H9 (cell line): Measurements from ENCODE around the gene RNF130. TPM values are rescaled to one million over a fixed set of nuclear protein-coding genes. Genes with fewer than 3 reads are reported as not detected.

Experiments used
- DNase-seq: peaks from one replicate; pipeline ENCODE4 v3.0.0-alpha.2; 2017
- H2AFZ ChIP-seq: one replicate; pipeline ENCODE4 v1.6.1; 2013; ENCODE audit warnings: mild to moderate bottlenecking, low read length, control low read depth, moderate library complexity
- H2AK5ac ChIP-seq: 2 replicates; pipeline ENCODE4 v1.6.1; 2013; ENCODE audit warnings: low read length, control low read depth, mixed read lengths; ENCODE audit not compliant: insufficient read length
- H2BK120ac ChIP-seq: one replicate; pipeline ENCODE4 v1.6.1; 2013; ENCODE audit warnings: low read depth, mild to moderate bottlenecking, low read length, control low read depth, inconsistent platforms; ENCODE audit not compliant: poor library complexity, severe bottlenecking
- H2BK12ac ChIP-seq: 2 replicates; pipeline ENCODE4 v1.6.1; 2013; ENCODE audit warnings: low read length, control low read depth, mixed read lengths, low read depth; ENCODE audit not compliant: insufficient read length
- H2BK15ac ChIP-seq: 2 replicates; pipeline ENCODE4 v1.6.1; 2013; ENCODE audit warnings: low read depth, low read length, control low read depth
- H2BK20ac ChIP-seq: one replicate; pipeline ENCODE4 v1.6.1; 2013; ENCODE audit warnings: low read depth, mild to moderate bottlenecking, low read length, control low read depth, inconsistent platforms; ENCODE audit not compliant: poor library complexity, severe bottlenecking
- H2BK5ac ChIP-seq: 2 replicates; pipeline ENCODE4 v1.6.1; 2013; ENCODE audit warnings: low read length, control low read depth, mixed read lengths; ENCODE audit not compliant: insufficient read length
- H3K14ac ChIP-seq: 2 replicates; pipeline ENCODE4 v1.6.1; 2013; ENCODE audit warnings: low read length, control low read depth; ENCODE audit not compliant: insufficient read depth
- H3K18ac ChIP-seq: 2 replicates; pipeline ENCODE4 v1.6.1; 2013; ENCODE audit warnings: low read depth, mild to moderate bottlenecking, mixed read lengths, low read length, control low read depth; ENCODE audit not compliant: insufficient read length
- H3K23ac ChIP-seq: 2 replicates; pipeline ENCODE4 v1.6.1; 2013; ENCODE audit warnings: low read length, control low read depth, mixed read lengths, low read depth; ENCODE audit not compliant: insufficient read length
- H3K23me2 ChIP-seq: 2 replicates; pipeline ENCODE4 v1.6.1; 2013; ENCODE audit warnings: low read depth, mild to moderate bottlenecking, mixed read lengths, low read length, control low read depth; ENCODE audit not compliant: insufficient read length, poor library complexity, severe bottlenecking
- H3K27ac ChIP-seq: 2 replicates; pipeline ENCODE4 v1.5.1; 2013; ENCODE audit warnings: low read length, control low read depth, mixed read lengths, low read depth; ENCODE audit not compliant: insufficient read length
- H3K27me3 ChIP-seq: 2 replicates; pipeline ENCODE4 v1.6.1; 2013; ENCODE audit warnings: low read length, control low read depth, inconsistent platforms; ENCODE audit not compliant: insufficient read depth
- H3K4ac ChIP-seq: 2 replicates; pipeline ENCODE4 v1.6.1; 2013; ENCODE audit warnings: low read depth, mild to moderate bottlenecking, control low read depth, inconsistent platforms, low read length, moderate library complexity
- H3K4me1 ChIP-seq: 2 replicates; pipeline ENCODE4 v1.6.1; 2013; ENCODE audit warnings: low read length, control low read depth, inconsistent platforms; ENCODE audit not compliant: insufficient read depth
- H3K4me2 ChIP-seq: 2 replicates; pipeline ENCODE4 v1.6.1; 2013; ENCODE audit warnings: low read length, control low read depth, mixed read lengths; ENCODE audit not compliant: insufficient read length, insufficient read depth
- H3K56ac ChIP-seq: 2 replicates; pipeline ENCODE4 v1.6.1; 2013; ENCODE audit warnings: low read depth, mild to moderate bottlenecking, mixed read lengths, low read length, control low read depth; ENCODE audit not compliant: insufficient read length
- H3K79me1 ChIP-seq: 2 replicates; pipeline ENCODE4 v1.6.1; 2013; ENCODE audit warnings: low read depth, mild to moderate bottlenecking, moderate library complexity, low read length, control low read depth, inconsistent platforms; ENCODE audit not compliant: insufficient read depth, poor library complexity, severe bottlenecking
- H3K79me2 ChIP-seq: 2 replicates; pipeline ENCODE4 v1.6.1; 2013; ENCODE audit warnings: low read length, control low read depth, inconsistent platforms; ENCODE audit not compliant: insufficient read depth
- H3K9ac ChIP-seq: 2 replicates; pipeline ENCODE4 v1.6.1; 2013; ENCODE audit warnings: low read length, control low read depth, mixed read lengths; ENCODE audit not compliant: insufficient read length; ENCODE audit errors: extremely low read depth
- H3K9me3 ChIP-seq: one replicate; pipeline ENCODE4 v1.6.1; 2013; ENCODE audit warnings: low read depth, low read length, inconsistent platforms; ENCODE audit not compliant: control insufficient read depth
- H3T11ph ChIP-seq: one replicate; pipeline ENCODE4 v1.6.1; 2013; ENCODE audit warnings: mild to moderate bottlenecking, low read length, control low read depth, inconsistent platforms
- H4K20me1 ChIP-seq: one replicate; pipeline ENCODE4 v1.6.1; 2013; ENCODE audit not compliant: control insufficient read depth, insufficient read length, insufficient read depth
- H4K5ac ChIP-seq: 2 replicates; pipeline ENCODE4 v1.6.1; 2013; ENCODE audit warnings: low read depth, mild to moderate bottlenecking, mixed read lengths, low read length, control low read depth; ENCODE audit not compliant: insufficient read length
- H4K8ac ChIP-seq: replicated peaks from 2 replicates; pipeline ENCODE4 v1.6.1; 2013; ENCODE audit warnings: low read length, control low read depth, mixed read lengths, low read depth; ENCODE audit not compliant: insufficient read length
- H4K91ac ChIP-seq: 2 replicates; pipeline ENCODE4 v1.6.1; 2013; ENCODE audit warnings: low read depth, mild to moderate bottlenecking, moderate library complexity, mixed read lengths, low read length, control low read depth; ENCODE audit not compliant: insufficient read length
- H3K27ac Mint-ChIP-seq, 3 experiments: 2 replicates in 2 of 3; 3 replicates in 1 of 3; pipeline ENCODE4 v1.8.0; 2020 to 2021; ENCODE audit warnings: mixed read lengths in 3 of 3, mild to moderate bottlenecking in 1 of 3, moderate library complexity in 1 of 3
- H3K27me3 Mint-ChIP-seq: 2 replicates; pipeline ENCODE4 v1.8.0; 2021; ENCODE audit warnings: low read depth, mild to moderate bottlenecking, moderate library complexity, mixed read lengths
- H3K36me3 Mint-ChIP-seq, 3 experiments: 2 replicates in 2 of 3; 3 replicates in 1 of 3; pipeline ENCODE4 v1.8.0; 2020 to 2021; ENCODE audit warnings: low read depth in 3 of 3, mixed read lengths in 3 of 3; ENCODE audit not compliant: insufficient read depth in 1 of 3
- H3K4me1 Mint-ChIP-seq, 2 experiments: 2 replicates each; pipeline ENCODE4 v1.8.0; 2020; ENCODE audit warnings: mixed read lengths in 2 of 2
- H3K4me3 Mint-ChIP-seq, 2 experiments: 2 replicates in 1 of 2; 3 replicates in 1 of 2; pipeline ENCODE4 v1.8.0; 2020 to 2021; ENCODE audit warnings: mild to moderate bottlenecking in 2 of 2, mixed read lengths in 2 of 2, moderate library complexity in 1 of 2
- H3K9me3 Mint-ChIP-seq, 2 experiments: 2 replicates in 1 of 2; 3 replicates in 1 of 2; pipeline ENCODE4 v1.8.0; 2020; ENCODE audit warnings: mild to moderate bottlenecking in 2 of 2, mixed read lengths in 2 of 2, moderate library complexity in 1 of 2
- WGBS: extraction: QIAGEN DNeasy Blood & Tissue Kit; methylation state at CpG from one replicate; pipeline ENCODE4 v1.1.7; 2013; ENCODE audit warnings: missing lambda C conversion rate, low lambda C conversion rate, mixed read lengths; ENCODE audit not compliant: insufficient read length; ENCODE audit errors: extremely low coverage; 5-methylcytosine and 5-hydroxymethylcytosine counted together
- total RNA-seq: library from RNA; stranded (reverse); gene quantifications from 2 replicates; pipeline ENCODE4 v1.2.1, GENCODE V29; 2021
- TF ChIP-seq, protein P1 (sequence below): fragments of 200-600 bp; sonication (generic); conservative IDR thresholded peaks from 3 replicates; pipeline ENCODE4 v1.8.0; 2021; ENCODE audit warnings: antibody characterized with exemption, mild to moderate bottlenecking

Gene RNF130
- total RNA-seq, 1 experiment from 2014 or later, result 80.0 TPM

DNA sequence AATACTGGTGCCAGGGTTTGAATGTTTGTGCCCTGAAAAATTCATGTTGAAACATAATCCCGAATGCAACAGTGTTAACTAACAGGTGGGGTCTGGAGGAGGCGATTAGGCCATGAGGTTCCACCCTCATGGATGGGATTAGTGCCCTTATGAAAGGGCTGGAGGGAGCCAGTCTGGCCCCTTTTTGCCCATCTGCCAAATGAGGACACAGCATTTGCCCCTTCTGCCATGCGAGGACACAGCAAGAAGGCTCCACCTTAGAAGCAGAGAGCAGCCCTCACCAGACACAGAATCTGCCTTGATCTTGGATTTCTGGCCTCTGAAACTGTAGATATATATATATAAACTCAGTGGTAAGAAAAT lies 32.6 kb upstream of the RNF130 start:
- H2BK20ac ChIP-seq, result no peak overlapping the region
- H3K4me2 ChIP-seq, result no peak overlapping the region
- Mint-ChIP-seq H3K27me3 (peaks cover 3% of the 10 kb centered on the region; the same call in 1 of the 2 replicates), H3K4me3 (no peak overlapping the region), H3K36me3 (peaks cover 13 to 19% (median 15%) of the 10 kb centered on the region in 3 experiments), H3K9me3 (peaks cover 23 to 33% of the 10 kb centered on the region in 2 experiments), H3K4me1 (no peaks in the 10 kb centered on the region), H3K27ac (no peak overlapping the region)
- H3T11ph ChIP-seq, result no peak overlapping the region
- no peaks in the 10 kb centered on the region for H3K9me3 ChIP-seq
- H3K27me3 ChIP-seq, result no peaks in the 10 kb centered on the region
- no peak overlapping the region for H4K5ac ChIP-seq
- no peak overlapping the region for H2BK5ac ChIP-seq
- no peaks in the 10 kb centered on the region for H3K79me1 ChIP-seq
- no peak overlapping the region for H2AFZ ChIP-seq
- no peaks in the 10 kb centered on the region for H3K23me2 ChIP-seq
- H2BK15ac ChIP-seq, result no peak overlapping the region
- no peak overlapping the region for H2AK5ac ChIP-seq
- TF ChIP-seq, protein P1, sequence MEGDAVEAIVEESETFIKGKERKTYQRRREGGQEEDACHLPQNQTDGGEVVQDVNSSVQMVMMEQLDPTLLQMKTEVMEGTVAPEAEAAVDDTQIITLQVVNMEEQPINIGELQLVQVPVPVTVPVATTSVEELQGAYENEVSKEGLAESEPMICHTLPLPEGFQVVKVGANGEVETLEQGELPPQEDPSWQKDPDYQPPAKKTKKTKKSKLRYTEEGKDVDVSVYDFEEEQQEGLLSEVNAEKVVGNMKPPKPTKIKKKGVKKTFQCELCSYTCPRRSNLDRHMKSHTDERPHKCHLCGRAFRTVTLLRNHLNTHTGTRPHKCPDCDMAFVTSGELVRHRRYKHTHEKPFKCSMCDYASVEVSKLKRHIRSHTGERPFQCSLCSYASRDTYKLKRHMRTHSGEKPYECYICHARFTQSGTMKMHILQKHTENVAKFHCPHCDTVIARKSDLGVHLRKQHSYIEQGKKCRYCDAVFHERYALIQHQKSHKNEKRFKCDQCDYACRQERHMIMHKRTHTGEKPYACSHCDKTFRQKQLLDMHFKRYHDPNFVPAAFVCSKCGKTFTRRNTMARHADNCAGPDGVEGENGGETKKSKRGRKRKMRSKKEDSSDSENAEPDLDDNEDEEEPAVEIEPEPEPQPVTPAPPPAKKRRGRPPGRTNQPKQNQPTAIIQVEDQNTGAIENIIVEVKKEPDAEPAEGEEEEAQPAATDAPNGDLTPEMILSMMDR, result no peak
- H4K91ac ChIP-seq, result no peak overlapping the region
- WGBS, result no CpG with 5 or more reads among the region's 3 CpGs
- H3K56ac ChIP-seq, result no peak overlapping the region
- no peak overlapping the region for H2BK120ac ChIP-seq
- H2BK12ac ChIP-seq, result no peak overlapping the region
- no peaks in the 10 kb centered on the region for H3K4me1 ChIP-seq
- no peaks in the 10 kb centered on the region for H4K20me1 ChIP-seq
- DNase-seq, result no peak
- H3K79me2 ChIP-seq, result no peaks in the 10 kb centered on the region
- no peak overlapping the region for H3K14ac ChIP-seq
- no peak overlapping the region for H3K27ac ChIP-seq
- no peak overlapping the region for H3K4ac ChIP-seq
- H3K23ac ChIP-seq, result no peak overlapping the region
- no peak overlapping the region for H3K18ac ChIP-seq
- H3K9ac ChIP-seq, result no peak overlapping the region
- H4K8ac ChIP-seq, result no peak overlapping the region
